ENCODE results near the gene MRNIP.
"Not testable (repeated sequence)": the region's sequence is repeated elsewhere in the genome, so short reads cannot be mapped to it uniquely, and the experiment has no call there.

MRNIP gene

DNA sequence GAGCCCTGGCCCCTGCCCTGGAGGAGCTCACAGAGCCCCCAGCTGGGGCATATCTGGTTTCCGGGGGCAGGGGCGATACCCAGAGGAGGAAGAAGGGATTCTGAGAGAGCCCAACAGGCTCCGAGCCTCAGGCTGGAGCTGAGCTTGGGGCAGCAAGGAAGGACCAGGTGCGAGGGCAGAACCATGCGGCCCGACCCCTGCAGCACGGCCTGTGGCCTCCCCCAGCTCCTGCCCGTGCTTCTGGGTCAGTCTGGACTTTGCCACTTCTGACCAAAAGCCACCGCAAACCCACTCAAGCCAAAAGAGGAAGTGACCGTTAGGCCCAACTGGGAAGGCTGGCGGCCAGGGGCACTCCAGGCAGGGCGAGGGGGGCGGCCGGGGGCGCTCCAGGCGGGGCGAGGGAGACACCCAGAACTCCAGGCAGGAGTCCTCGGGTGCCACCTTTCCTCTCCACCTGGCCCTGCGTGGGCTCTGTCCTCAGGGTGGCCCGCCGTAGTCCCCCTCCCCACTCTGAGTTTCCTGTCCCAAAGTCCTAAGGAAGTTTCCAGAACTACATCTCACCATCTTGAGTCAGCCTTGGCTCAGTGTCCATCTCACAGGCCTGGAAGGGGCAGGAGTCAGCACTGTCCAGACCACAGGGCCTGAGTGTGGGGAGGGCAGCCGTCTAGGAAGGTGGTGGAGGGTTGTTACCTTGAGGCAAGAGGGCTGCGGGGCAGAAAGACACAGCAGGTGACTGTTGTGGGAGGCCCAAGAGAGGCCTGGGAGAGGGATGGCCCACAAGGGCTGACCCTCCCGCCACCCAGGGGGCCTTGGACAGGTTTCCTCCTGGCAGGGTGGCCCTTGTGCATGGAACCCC lies 65.8 kb downstream of the MRNIP start:
- H3K27me3 ChIP-seq (ENCODE audit: control insufficient read depth, insufficient read depth, low read length): no peaks in the 10 kb centered on the region
- H3K9me3 ChIP-seq (ENCODE audit: control insufficient read depth, low read length): no peaks in the 10 kb centered on the region
- peaks cover 37% of the 10 kb centered on the region for H3K4me1 ChIP-seq (ENCODE audit: control insufficient read depth, insufficient read depth, low read length)
- no peak overlapping the region for H3K4me3 ChIP-seq (ENCODE audit: low read length)
- peak overlapping the region; percentile 15 for H3K9ac ChIP-seq (ENCODE audit: low read length)
- peaks cover 7% of the 10 kb centered on the region for H3K36me3 ChIP-seq (ENCODE audit: control insufficient read depth, insufficient read depth, low read length)

GRCh38 chr5:179791881-179792611 lies 66.6 kb downstream of the MRNIP start:
- Histone ChIP-seq H3K4me3 (ENCODE audit: low read length) (no peak overlapping the region), H3K9me3 (ENCODE audit: control insufficient read depth, low read length) (no peaks in the 10 kb centered on the region), H3K27me3 (ENCODE audit: control insufficient read depth, insufficient read depth, low read length) (no peaks in the 10 kb centered on the region), H3K36me3 (ENCODE audit: control insufficient read depth, insufficient read depth, low read length) (no peaks in the 10 kb centered on the region), H3K9ac (ENCODE audit: low read length) (no peak overlapping the region), H3K4me1 (ENCODE audit: control insufficient read depth, insufficient read depth, low read length) (peaks cover 36% of the 10 kb centered on the region)

DNA sequence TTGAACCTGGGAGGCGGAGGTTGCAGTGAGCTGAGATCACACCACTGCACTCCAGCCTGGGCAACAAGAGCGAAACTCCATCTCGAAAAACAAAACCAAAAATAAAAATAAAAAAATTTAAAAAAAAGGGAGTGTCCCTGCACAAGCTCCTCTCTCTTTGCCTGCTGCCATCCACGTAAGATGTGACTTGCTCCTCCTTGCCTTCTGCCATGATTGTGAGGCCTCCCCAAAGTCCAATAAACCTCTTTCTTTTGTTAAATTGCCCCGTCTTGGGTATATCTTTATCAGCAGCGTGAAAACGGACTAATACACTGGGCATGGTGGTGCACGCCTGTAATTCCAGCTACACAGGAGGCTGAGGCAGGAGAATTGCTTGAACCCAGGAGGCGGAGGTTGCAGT lies 69.3 kb downstream of the MRNIP start:
- not testable (repeated sequence) for H3K9ac ChIP-seq (ENCODE audit: low read length); H3K36me3 ChIP-seq (ENCODE audit: control insufficient read depth, insufficient read depth, low read length); H3K9me3 ChIP-seq (ENCODE audit: control insufficient read depth, low read length); H3K4me3 ChIP-seq (ENCODE audit: low read length); H3K27me3 ChIP-seq (ENCODE audit: control insufficient read depth, insufficient read depth, low read length)
- peaks cover 14% of the 10 kb centered on the region for H3K4me1 ChIP-seq (ENCODE audit: control insufficient read depth, insufficient read depth, low read length)

DNA sequence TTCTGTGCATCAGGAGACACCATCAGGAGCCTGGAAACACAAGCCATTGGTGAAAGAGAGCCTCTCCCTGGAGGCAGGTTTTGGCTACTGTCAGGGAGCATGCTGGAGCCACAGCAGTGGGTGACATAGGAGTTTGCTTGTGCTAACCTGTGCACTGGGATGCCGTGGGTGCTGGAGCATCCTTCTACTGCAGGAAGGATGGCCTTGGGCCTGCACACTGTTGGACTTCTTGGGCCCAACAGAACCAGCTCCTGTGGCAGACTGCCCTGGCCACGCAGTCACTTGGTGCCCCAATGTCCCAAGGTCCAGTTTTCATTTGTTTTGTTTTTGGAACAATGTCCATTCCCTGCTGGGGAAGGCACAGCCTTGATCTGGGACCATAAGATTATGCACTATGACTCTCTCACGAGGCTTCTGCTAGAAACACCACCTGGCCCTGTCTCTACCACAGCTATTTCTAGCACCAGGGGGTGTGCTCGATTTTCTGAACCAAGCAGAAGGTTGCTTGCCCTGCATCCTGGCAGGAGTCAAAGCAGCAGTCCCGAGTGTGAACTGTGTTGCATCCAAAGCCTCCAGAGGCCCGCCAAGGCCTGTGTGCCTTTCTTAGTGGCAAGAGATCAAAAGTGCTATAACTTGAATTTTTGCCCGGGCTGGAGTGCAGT lies 70.3 kb downstream of the MRNIP start:
- Histone ChIP-seq H3K4me3 (ENCODE audit: low read length) (no peak overlapping the region), H3K9ac (ENCODE audit: low read length) (no peak overlapping the region), H3K36me3 (ENCODE audit: control insufficient read depth, insufficient read depth, low read length) (no peaks in the 10 kb centered on the region), H3K9me3 (ENCODE audit: control insufficient read depth, low read length) (no peaks in the 10 kb centered on the region), H3K27me3 (ENCODE audit: control insufficient read depth, insufficient read depth, low read length) (no peaks in the 10 kb centered on the region), H3K4me1 (ENCODE audit: control insufficient read depth, insufficient read depth, low read length) (peaks cover 4% of the 10 kb centered on the region)

Data from mucosa of stomach (tissue), 1 donor.